Urothelium cell line (cell line): ENCODE data around the gene ZNF724.
"Not testable (repeated sequence)": the region's sequence is repeated elsewhere in the genome, so short reads cannot be mapped to it uniquely, and the experiment has no call there.

Experiments used
- DNase-seq: peaks from one replicate; pipeline ENCODE4 v3.0.0; 2011; ENCODE audit warnings: low spot score, mixed read lengths
- FAIRE-seq: peaks from 2 replicates; lab custom pipeline; 2011; peaks lifted over from hg19 to GRCh38; lab: Jason Lieb, UNC

Gene ZNF724

GRCh38 chr19:23254141-23254910 lies 4.1 kb upstream of the ZNF724 start:
- no peak for FAIRE-seq
- DNase-seq, result no peak

- not testable (repeated sequence) for DNase-seq, FAIRE-seq
Measured at GRCh38 chr19:23253256-23253655, 3.1 kb upstream of the ZNF724 start.

DNA sequence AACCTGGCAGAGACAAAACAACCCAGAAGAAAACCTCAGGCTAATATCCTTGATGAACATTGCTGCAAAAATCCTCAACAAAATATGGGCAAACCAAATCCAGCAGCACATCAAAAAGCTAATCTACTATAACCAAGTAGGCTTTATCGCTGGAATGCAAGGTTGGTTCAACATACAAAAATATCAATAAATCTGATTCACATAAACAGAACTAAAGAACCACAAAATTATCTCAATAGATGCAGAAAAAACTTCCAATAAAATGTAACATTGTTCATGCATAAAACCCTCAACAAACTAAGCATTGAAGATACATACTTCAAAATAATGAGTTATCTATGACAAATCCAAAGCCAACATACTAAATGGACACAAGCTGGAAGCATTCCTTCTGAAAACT lies 8.8 kb downstream of the ZNF724 start:
- DNase-seq (no peak), FAIRE-seq (no peak)

DNA sequence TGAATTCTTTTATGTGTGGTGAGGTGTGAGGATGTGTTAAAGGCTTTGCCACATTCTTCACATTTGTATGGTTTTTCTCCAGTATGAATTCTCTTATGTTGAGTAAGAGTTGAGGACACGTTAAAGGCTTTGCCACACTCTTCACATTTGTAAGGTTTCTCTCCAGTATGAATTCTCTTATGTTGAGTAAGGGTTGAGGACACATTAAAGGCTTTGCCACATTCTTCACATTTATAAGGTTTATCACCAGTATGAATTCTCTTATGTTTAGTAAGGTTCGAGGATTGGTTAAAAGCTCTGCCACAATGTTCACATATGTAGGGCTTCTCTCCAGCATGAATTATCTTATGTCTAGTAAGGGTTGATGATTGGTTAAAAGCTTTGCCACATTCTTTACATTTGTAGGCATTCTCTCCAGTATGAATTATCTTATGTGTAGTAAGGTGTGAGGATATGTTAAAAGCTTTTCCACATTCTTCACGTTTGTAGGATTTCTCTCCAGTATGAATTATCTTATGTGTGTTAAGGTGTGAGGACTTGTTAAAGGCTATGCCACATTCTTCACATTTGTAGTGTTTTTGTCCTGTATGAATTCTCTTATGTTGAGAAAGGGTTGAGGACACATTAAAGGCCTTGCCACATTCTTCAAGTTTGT lies 27.1 kb downstream of the ZNF724 start:
- no peak for FAIRE-seq

DNA sequence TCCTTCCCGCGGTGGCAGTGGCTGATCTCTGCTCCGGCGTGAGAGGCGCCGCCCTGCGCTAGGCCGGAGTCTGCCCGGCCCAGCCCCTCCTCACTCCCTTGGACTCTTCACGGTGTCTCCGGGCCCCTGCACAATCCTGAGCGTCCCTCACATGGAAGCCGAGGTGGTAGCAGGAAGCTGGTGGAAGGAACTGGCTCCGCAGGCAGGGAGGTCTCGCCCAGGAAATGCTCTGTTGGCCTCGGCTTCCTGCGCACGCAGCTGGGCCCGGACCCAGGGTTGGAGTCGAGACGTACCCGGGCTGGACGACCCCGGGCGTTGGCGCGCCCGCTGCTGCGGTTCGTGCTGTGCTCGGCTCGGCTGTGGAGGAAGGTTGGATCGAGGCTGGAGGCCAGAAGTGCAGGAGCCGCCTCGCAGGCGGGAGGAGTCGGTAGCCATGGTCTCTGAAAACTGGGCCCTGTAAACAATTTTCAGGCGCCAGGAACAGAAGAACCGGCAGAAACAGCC lies 46.3 kb downstream of the ZNF724 start:
- FAIRE-seq (no peak), DNase-seq (no peak)

More for the DNA sequence above, 27.1 kb downstream of the ZNF724 start:
- DNase-seq, result no peak

- no peak for FAIRE-seq
- DNase-seq, result no peak
Measured at GRCh38 chr19:23190341-23190740, 59.9 kb downstream of the ZNF724 start.

GRCh38 chr19:23183251-23183650 lies 66.9 kb downstream of the ZNF724 start:
- no peak for DNase-seq
- FAIRE-seq, result no peak
